ENCODE data around the gene KPNA6. TPM values are rescaled to one million over a fixed set of nuclear protein-coding genes. Genes with fewer than 3 reads are reported as not detected.

The KPNA6 gene
- total and polyA plus RNA-seq, 10 of the 15 experiments (the other 5 are each of a cell fraction or from before 2014, with no cell fraction given): 11.1 to 55.6 (median 25.9) TPM

DNA sequence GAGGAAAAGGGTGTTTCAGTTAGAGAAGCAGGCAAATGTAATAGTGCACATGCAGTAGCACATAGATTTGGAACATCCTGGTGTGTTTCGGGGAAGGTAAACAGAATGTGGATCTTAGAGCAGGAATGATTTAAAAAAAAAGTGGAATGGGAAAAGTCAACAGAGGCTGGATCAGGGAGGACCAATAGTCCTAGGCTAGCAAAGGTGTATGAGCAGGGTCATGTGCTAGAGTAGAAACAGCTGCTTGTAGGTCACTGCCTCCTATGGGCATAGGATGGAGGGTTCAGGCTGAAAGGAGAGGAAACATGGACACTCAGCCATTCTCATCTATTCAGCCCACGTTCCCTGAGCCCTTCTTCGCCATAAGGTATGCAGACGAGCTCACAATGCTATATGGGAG, 3.7 kb upstream of the KPNA6 start (continued):
- TF ChIP-seq, protein P1, sequence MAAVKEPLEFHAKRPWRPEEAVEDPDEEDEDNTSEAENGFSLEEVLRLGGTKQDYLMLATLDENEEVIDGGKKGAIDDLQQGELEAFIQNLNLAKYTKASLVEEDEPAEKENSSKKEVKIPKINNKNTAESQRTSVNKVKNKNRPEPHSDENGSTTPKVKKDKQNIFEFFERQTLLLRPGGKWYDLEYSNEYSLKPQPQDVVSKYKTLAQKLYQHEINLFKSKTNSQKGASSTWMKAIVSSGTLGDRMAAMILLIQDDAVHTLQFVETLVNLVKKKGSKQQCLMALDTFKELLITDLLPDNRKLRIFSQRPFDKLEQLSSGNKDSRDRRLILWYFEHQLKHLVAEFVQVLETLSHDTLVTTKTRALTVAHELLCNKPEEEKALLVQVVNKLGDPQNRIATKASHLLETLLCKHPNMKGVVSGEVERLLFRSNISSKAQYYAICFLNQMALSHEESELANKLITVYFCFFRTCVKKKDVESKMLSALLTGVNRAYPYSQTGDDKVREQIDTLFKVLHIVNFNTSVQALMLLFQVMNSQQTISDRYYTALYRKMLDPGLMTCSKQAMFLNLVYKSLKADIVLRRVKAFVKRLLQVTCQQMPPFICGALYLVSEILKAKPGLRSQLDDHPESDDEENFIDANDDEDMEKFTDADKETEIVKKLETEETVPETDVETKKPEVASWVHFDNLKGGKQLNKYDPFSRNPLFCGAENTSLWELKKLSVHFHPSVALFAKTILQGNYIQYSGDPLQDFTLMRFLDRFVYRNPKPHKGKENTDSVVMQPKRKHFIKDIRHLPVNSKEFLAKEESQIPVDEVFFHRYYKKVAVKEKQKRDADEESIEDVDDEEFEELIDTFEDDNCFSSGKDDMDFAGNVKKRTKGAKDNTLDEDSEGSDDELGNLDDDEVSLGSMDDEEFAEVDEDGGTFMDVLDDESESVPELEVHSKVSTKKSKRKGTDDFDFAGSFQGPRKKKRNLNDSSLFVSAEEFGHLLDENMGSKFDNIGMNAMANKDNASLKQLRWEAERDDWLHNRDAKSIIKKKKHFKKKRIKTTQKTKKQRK (IDR thresholded peaks at IDR 0.05; ENCODE audit: low read depth, low read length): no peak
- TF ChIP-seq, protein P2, sequence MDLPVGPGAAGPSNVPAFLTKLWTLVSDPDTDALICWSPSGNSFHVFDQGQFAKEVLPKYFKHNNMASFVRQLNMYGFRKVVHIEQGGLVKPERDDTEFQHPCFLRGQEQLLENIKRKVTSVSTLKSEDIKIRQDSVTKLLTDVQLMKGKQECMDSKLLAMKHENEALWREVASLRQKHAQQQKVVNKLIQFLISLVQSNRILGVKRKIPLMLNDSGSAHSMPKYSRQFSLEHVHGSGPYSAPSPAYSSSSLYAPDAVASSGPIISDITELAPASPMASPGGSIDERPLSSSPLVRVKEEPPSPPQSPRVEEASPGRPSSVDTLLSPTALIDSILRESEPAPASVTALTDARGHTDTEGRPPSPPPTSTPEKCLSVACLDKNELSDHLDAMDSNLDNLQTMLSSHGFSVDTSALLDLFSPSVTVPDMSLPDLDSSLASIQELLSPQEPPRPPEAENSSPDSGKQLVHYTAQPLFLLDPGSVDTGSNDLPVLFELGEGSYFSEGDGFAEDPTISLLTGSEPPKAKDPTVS (IDR thresholded peaks at IDR 0.05; ENCODE audit: low read depth, low read length): no peak
- TF ChIP-seq ZSCAN29 (IDR thresholded peaks at IDR 0.05) (no peak), KLF5 (IDR thresholded peaks at IDR 0.05; ENCODE audit: partially characterized antibody) (no peak)
- TF ChIP-seq, protein P3, sequence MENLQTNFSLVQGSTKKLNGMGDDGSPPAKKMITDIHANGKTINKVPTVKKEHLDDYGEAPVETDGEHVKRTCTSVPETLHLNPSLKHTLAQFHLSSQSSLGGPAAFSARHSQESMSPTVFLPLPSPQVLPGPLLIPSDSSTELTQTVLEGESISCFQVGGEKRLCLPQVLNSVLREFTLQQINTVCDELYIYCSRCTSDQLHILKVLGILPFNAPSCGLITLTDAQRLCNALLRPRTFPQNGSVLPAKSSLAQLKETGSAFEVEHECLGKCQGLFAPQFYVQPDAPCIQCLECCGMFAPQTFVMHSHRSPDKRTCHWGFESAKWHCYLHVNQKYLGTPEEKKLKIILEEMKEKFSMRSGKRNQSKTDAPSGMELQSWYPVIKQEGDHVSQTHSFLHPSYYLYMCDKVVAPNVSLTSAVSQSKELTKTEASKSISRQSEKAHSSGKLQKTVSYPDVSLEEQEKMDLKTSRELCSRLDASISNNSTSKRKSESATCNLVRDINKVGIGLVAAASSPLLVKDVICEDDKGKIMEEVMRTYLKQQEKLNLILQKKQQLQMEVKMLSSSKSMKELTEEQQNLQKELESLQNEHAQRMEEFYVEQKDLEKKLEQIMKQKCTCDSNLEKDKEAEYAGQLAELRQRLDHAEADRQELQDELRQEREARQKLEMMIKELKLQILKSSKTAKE (IDR thresholded peaks at IDR 0.05; ENCODE audit: low read depth, poor library complexity, severe bottlenecking): no peak
